SKM-1 (cell line): ENCODE results near the gene ARID1B.

Source experiments
- DNase-seq: peaks from one replicate; lab custom pipeline; 2025; ENCODE audit not compliant: unreplicated experiment; lab: John Stamatoyannopoulos, UW

Gene ARID1B

DNA sequence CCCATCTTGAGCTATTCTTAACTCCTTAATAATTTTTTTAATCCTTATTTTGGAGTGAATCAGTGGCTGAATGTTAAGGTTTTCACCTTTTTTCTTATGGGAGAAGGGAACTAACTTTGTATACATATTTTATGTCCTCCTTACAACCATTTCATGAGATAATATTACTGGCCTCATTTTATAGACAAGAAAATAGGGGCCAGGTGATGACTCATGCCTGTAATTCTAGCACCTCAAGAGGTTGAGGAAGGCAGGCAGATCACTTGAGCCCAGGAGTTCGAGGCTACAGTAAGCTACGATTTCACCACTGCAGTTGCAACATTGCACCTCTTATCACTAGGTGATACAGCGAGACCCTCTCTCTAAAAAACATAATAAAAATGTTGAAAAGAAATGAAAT lies 417.5 kb downstream of the ARID1B start:
- DNase-seq = no peak

- no peak for DNase-seq
Measured at GRCh38 chr6:157196391-157196790, 419.2 kb downstream of the ARID1B start.

DNA sequence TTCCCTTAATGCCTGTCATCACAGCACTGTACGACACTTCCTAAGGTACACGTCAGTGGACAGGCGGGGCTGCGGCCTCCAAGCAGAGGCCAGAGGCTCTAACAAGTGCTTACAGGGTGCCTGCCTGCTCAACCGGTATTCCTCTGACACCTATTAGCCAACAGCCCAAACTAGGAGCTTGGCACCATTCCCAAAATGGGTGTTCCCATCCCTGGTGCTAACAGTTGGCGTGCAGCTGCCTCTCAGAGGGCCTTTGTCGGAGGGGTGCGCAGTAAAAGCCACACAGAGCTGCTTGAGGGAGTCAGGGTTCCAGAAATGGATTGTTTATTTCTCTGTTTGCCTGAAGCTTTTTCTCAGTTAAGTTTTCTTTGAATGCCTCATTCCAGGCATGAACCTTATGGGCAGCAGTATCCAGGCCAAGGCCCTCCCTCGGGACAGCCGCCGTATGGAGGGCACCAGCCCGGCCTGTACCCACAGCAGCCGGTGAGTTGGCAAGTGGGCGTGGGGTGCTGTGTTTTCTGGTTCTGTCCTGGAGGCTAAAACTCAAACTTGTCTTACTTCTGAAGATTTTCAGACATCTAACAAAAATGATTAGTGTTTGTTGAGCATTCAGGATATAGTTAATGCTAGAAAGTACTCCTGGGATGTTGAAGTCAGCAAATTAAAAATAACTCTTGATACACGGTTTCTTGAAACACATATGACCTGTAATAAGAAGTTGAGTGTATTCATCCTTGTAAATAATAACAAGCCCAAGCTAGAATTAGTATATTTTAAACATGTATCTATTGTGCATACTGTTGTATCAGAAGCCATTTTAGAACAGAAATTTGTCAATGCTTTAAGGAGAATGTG lies 421.5 kb downstream of the ARID1B start:
- no peak for DNase-seq

DNA sequence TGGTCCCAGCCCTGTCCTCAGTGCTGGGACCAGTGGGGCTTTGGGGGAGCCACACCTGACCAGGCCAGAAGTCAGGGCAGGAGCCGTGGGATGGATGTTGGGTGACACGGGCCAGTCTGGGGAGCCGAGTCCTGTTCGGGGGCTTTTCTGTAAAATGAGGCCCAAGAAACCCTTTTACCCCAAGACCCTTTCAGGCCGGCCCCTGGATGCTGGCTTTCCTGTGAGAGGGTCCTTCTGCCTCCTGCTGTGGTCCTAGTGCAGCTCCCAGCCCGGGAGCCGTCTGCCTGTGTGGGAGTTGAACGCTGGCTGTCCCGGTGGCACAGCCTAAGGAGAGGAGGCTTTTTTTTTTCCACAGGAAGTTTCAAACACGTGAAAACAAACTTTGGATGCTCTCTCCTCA lies 422.9 kb downstream of the ARID1B start:
- no peak for DNase-seq

GRCh38 chr6:157200611-157201010 lies 423.4 kb downstream of the ARID1B start:
- no peak for DNase-seq

DNA sequence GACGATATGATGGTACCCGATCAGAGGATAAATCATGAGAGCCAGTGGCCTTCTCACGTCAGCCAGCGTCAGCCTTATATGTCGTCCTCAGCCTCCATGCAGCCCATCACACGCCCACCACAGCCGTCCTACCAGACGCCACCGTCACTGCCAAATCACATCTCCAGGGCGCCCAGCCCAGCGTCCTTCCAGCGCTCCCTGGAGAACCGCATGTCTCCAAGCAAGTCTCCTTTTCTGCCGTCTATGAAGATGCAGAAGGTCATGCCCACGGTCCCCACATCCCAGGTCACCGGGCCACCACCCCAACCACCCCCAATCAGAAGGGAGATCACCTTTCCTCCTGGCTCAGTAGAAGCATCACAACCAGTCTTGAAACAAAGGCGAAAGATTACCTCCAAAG lies 423.9 kb downstream of the ARID1B start:
- DNase-seq = no peak

DNA sequence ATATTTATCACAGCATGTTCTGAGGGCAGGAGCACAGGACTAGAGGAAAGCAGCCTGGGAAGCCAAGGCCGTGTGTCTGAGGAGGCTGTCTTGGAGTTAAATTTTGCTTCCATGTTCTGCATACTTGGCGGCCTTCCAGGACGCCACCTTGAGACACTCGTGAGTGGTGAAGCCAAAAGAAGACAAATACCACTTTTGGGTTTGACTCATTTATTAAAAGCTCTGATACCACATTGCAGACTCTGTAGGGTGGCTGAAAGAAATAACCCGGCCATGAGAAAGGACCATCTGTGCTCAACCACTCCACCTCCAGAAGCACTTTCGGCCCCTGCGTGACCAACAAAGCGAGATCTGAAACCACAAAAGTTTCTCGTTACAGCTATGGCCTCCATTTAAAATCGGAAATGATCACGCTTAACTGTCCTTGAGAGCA lies 426.1 kb downstream of the ARID1B start:
- DNase-seq = no peak

DNA sequence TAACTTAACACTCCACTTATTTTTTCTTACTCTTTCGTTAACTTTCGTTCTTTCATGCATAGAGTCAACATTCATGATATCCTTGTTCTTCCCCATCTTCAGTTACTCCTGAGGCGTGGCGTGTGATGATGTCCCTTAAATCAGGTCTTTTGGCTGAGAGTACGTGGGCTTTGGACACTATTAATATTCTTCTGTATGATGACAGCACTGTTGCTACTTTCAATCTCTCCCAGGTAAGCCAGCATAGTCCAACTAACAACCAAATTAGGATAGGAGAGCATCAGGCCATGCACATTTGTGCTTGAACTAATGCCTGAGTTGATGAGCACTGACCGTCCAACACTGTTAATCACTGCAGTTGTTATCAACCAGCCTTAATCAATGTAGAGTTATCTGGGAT lies 426.6 kb downstream of the ARID1B start:
- no peak for DNase-seq

GRCh38 chr6:157205473-157206358 lies 428.5 kb downstream of the ARID1B start:
- DNase-seq = no peak

- no peak for DNase-seq
Measured at GRCh38 chr6:157206359-157206815, 429.2 kb downstream of the ARID1B start.

DNA sequence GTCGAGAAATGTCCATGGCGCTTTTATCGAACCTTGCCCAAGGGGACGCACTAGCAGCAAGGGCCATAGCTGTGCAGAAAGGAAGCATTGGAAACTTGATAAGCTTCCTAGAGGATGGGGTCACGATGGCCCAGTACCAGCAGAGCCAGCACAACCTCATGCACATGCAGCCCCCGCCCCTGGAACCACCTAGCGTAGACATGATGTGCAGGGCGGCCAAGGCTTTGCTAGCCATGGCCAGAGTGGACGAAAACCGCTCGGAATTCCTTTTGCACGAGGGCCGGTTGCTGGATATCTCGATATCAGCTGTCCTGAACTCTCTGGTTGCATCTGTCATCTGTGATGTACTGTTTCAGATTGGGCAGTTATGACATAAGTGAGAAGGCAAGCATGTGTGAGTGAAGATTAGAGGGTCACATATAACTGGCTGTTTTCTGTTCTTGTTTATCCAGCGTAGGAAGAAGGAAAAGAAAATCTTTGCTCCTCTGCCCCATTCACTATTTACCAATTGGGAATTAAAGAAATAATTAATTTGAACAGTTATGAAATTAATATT lies 430.4 kb downstream of the ARID1B start:
- DNase-seq = no peak

DNA sequence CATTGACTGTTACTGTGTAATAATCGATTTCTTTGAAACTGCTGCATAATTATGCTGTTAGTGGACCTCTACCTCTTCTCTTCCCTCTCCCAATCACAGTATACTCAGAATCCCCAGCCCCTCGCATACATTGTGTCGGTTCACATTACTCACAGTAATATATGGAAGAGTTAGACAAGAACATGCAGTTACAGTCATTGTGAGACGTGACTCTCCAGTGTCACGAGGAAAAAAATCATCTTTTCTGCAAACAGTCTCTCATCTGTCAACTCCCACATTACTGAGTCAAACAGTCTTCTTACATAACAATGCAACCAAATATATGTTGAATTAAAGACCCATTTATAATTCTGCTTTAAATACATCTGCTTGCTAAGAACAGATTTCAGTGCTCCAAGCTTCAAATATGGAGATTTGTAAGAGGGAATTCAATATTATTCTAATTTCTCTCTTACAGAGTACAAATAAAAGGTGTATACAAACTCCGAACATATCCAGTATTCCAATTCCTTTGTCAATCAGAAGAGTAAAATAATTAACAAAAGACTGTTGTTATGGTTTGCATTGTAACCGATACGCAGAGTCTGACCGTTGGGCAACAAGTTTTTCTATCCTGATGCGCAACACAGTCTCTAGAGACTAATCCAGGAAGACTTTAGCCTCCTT lies 432.8 kb downstream of the ARID1B start:
- DNase-seq = no peak

GRCh38 chr6:157210954-157211353 lies 433.8 kb downstream of the ARID1B start:
- DNase-seq = no peak

- DNase-seq = no peak
Measured at GRCh38 chr6:157211603-157212455, 434.7 kb downstream of the ARID1B start.

GRCh38 chr6:157213426-157213825 lies 436.2 kb downstream of the ARID1B start:
- DNase-seq = no peak

DNA sequence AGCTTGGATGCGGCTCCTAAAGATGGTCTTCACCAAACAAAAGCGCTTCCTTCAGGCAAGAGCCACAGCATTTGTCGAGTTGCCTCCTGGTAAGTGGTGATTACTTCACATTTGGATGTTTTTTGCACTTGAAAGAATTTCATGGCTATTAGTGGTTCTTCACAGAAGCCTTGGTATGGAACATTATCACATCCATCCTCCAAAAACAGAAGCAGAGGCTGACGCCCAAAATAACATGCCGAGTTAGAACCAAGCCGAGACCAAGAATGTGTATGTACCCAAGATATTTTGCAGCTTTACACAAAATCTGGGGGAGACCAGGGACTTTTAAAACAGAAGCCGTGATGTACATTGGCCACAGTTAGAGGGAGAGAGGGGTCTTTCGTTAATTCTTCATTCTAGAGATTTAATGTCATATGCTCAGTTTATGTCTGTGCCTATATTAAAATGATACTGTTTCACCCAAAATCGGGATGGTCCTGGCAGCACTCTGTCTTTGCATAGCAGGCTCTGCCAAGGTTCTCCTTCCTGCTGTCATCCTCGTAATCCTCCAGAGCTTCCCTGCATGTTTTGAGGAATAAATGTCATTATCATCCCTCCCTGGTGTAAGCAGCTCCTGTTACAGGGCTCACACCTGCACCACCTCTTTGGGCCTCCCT lies 436.9 kb downstream of the ARID1B start:
- DNase-seq = no peak

DNA sequence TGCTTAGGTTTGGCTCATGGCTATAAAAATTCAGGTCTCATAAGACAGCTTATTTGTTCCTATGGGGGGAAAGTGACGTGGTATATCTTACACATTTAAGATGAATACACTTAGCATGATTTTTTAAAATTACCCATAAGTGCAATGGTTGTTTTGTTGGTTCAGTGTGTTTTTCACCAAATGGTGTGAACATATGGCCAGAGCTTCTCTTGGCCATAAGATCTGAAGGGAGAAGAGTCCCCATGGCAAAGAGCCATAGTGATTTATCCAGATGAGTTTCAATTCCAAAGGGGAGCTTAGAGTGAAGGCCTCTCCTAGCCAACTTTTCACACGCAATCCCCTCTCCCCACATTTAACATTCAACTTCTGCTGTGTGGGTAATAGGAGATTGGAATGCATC lies 438.5 kb downstream of the ARID1B start:
- no peak for DNase-seq

GRCh38 chr6:157216570-157216969 lies 439.4 kb downstream of the ARID1B start:
- DNase-seq = no peak

DNA sequence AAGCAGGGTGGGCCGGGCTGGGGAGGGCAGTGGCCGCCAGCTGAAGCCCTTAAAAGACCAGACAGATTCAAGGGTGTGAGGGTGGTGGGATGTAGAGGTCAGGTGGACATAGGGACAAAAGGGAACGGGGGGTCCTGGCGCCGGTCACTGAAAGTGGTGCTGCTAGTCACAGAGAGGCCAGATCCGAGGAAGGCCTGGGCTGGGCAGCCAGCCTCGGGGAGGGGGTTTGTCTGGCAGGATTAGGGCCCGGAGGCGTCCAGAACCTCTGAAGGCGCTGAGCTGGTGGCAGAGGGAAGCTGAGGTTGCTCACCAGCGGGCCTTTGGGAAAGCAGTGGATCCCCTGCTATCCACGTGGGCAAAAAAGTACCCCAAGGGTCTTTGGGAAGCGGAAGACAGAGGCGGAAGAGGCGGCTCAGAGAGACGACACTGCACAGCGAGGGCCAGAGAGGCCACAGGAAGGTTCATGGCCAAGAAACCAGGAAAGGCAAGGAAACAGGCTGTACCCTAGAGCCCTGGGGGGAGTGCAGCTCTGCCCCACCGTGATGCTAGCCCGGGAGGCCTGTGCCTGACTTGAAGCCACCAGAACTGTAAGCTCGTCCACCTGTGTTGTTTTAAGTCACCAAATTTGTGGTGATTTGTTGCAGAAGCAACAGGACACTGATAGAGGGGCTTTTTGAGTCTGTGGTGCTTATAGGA lies 440.2 kb downstream of the ARID1B start:
- no peak for DNase-seq
